HepG2 (cell line): ENCODE data around the gene N4BP2L1. TPM values are rescaled to one million over a fixed set of nuclear protein-coding genes. Genes with fewer than 3 reads are reported as not detected.

ENCODE experiments used
- CHD4 ChIP-seq: fragments of 200-600 bp; sonication (generic); IDR thresholded peaks from 2 replicates; pipeline ENCODE4 v1.7.0; 2017; ENCODE audit warnings: mild to moderate bottlenecking, low read length, borderline replicate concordance
- CREM ChIP-seq, 2 experiments: sonication (generic) in 1 of 2; formaldehyde crosslinking in 1 of 2; IDR thresholded peaks; 2 replicates each; pipeline versions ENCODE4 v1.4.0 to v1.6.1; 2016 to 2020; ENCODE audit warnings: antibody characterized with exemption in 1 of 2, mild to moderate bottlenecking in 1 of 2, missing genetic modification reagents in 1 of 2
- DMAP1 ChIP-seq: IDR thresholded peaks from 2 replicates; pipeline ENCODE4 v1.6.1; 2016
- DR1 ChIP-seq: sonication (generic); formaldehyde crosslinking; IDR thresholded peaks from 2 replicates; pipeline ENCODE4 v1.8.0; 2021; ENCODE audit warnings: mild to moderate bottlenecking, missing genetic modification reagents, inconsistent platforms
- ETV5 ChIP-seq: IDR thresholded peaks from 2 replicates; pipeline ENCODE4 v1.6.1; 2018; ENCODE audit warnings: missing biosample characterization, missing genetic modification reagents, inconsistent platforms, borderline replicate concordance
- FOXA3 ChIP-seq: IDR thresholded peaks from 2 replicates; pipeline ENCODE4 v1.6.1; 2016; ENCODE audit warnings: missing genetic modification reagents, missing compliant biosample characterization
- HDAC2 ChIP-seq: sonication (generic); formaldehyde crosslinking; IDR thresholded peaks from 2 replicates; pipeline ENCODE4 v1.4.0; 2020; ENCODE audit warnings: missing genetic modification reagents
- JUND ChIP-seq: sonication (generic); formaldehyde crosslinking; IDR thresholded peaks from 2 replicates; pipeline ENCODE4 v1.8.0; 2022; ENCODE audit warnings: mild to moderate bottlenecking, missing genetic modification reagents
- KDM4B ChIP-seq: sonication (generic); formaldehyde crosslinking; IDR thresholded peaks from 2 replicates; pipeline ENCODE4 v1.4.0; 2020; ENCODE audit warnings: missing genetic modification reagents
- MEF2D ChIP-seq: sonication (generic); formaldehyde crosslinking; IDR thresholded peaks from 2 replicates; pipeline ENCODE4 v1.5.1; 2020; ENCODE audit warnings: mild to moderate bottlenecking, missing genetic modification reagents
- NFYB ChIP-seq: sonication (generic); formaldehyde crosslinking; IDR thresholded peaks from 2 replicates; pipeline ENCODE4 v1.4.0; 2020; ENCODE audit warnings: missing genetic modification reagents
- RFX5 ChIP-seq: IDR thresholded peaks from 2 replicates; pipeline ENCODE4 v1.6.1; 2011; ENCODE audit warnings: low read depth, low read length, improper control_type of control experiment
- SIN3A ChIP-seq: IDR thresholded peaks from 2 replicates; pipeline ENCODE4 v1.6.1; 2011; ENCODE audit warnings: low read depth, mild to moderate bottlenecking, control low read depth, low read length, borderline replicate concordance
- SNAI1 ChIP-seq: sonication (generic); formaldehyde crosslinking; IDR thresholded peaks from 2 replicates; pipeline ENCODE4 v1.5.0; 2020; ENCODE audit warnings: mild to moderate bottlenecking, missing genetic modification reagents, borderline replicate concordance
- ZBTB3 ChIP-seq: sonication (generic); formaldehyde crosslinking; IDR thresholded peaks from 2 replicates; pipeline ENCODE4 v1.4.0; 2020; ENCODE audit warnings: low read depth, mild to moderate bottlenecking, moderate library complexity, missing genetic modification reagents, borderline replicate concordance
- ZFP36 ChIP-seq: fragments of 150-350 bp; IDR thresholded peaks from 2 replicates; pipeline ENCODE4 v1.6.1; 2018; ENCODE audit warnings: borderline replicate concordance, low read length, low read depth; ENCODE audit not compliant: partially characterized antibody
- ZNF329 ChIP-seq: sonication (generic); formaldehyde crosslinking; IDR thresholded peaks from 2 replicates; pipeline ENCODE4 v1.9.0; 2021; ENCODE audit warnings: low read depth, mild to moderate bottlenecking, missing genetic modification reagents
- ZNF343 ChIP-seq: sonication (generic); formaldehyde crosslinking; IDR thresholded peaks from 2 replicates; pipeline ENCODE4 v1.4.0; 2020; ENCODE audit warnings: mild to moderate bottlenecking, missing genetic modification reagents
- ZNF350 ChIP-seq: sonication (generic); formaldehyde crosslinking; IDR thresholded peaks from 2 replicates; pipeline ENCODE4 v1.4.0; 2020; ENCODE audit warnings: mild to moderate bottlenecking, low read depth, missing genetic modification reagents, borderline replicate concordance
- ZNF510 ChIP-seq: sonication (generic); formaldehyde crosslinking; IDR thresholded peaks from 2 replicates; pipeline ENCODE4 v1.4.0; 2020; ENCODE audit warnings: low read depth, mild to moderate bottlenecking, missing genetic modification reagents
- ZNF775 ChIP-seq: sonication (generic); formaldehyde crosslinking; IDR thresholded peaks from 2 replicates; pipeline ENCODE4 v1.4.0; 2020; ENCODE audit warnings: missing genetic modification reagents, mild to moderate bottlenecking, moderate library complexity, borderline replicate concordance
- ZZZ3 ChIP-seq: sonication (generic); formaldehyde crosslinking; IDR thresholded peaks from 2 replicates; pipeline ENCODE4 v1.4.0; 2020; ENCODE audit warnings: missing genetic modification reagents, mild to moderate bottlenecking, borderline replicate concordance
- polyA plus RNA-seq, 8 experiments: library from polyadenylated mRNA; depleted of rRNA in 3 of 8; stranded (reverse) in 7 of 8; unstranded in 1 of 8; fragments of >200 nt; fragmentation: Illumina TruSeq in 4 of 8; extraction: Trizol in 4 of 8; gene quantifications; 2 replicates each; pipeline versions ENCODE4 v1.2.1 to v1.2.3, GENCODE V29; 2011 to 2016; ENCODE audit warnings: low read depth in 4 of 8, missing spikeins in 1 of 8, mixed read lengths in 1 of 8; ENCODE audit not compliant: insufficient read depth in 1 of 8
- total RNA-seq, 5 experiments: library from RNA; depleted of rRNA; stranded (reverse); fragments of >200 nt; fragmentation: Illumina TruSeq; extraction: Trizol; gene quantifications; 2 replicates each; pipeline ENCODE4 v1.2.3, GENCODE V29; 2016; ENCODE audit warnings: low read depth in 1 of 5
- TF ChIP-seq, protein P1 (sequence below): IDR thresholded peaks from 2 replicates; pipeline ENCODE4 v1.6.1; 2018; ENCODE audit warnings: missing genetic modification reagents
- TF ChIP-seq, protein P2 (sequence below): sonication (generic); formaldehyde crosslinking; IDR thresholded peaks from 2 replicates; pipeline ENCODE4 v1.4.0; 2020; ENCODE audit warnings: low read depth, mild to moderate bottlenecking, missing genetic modification reagents
- TF ChIP-seq, protein P3 (sequence below): sonication (generic); formaldehyde crosslinking; IDR thresholded peaks from 2 replicates; pipeline ENCODE4 v1.8.0; 2022; ENCODE audit warnings: missing genetic modification reagents, low read depth, mild to moderate bottlenecking, borderline replicate concordance
- TF ChIP-seq, protein P4 (sequence below): sonication (generic); formaldehyde crosslinking; IDR thresholded peaks from 2 replicates; pipeline ENCODE4 v1.9.0; 2021; ENCODE audit warnings: missing genetic modification reagents, mild to moderate bottlenecking, borderline replicate concordance

N4BP2L1 gene
- total and polyA plus RNA-seq, 2 of the 13 experiments (the other 11 are each of a cell fraction or from before 2014, with no cell fraction given): 13.2 to 34.5 TPM

DNA sequence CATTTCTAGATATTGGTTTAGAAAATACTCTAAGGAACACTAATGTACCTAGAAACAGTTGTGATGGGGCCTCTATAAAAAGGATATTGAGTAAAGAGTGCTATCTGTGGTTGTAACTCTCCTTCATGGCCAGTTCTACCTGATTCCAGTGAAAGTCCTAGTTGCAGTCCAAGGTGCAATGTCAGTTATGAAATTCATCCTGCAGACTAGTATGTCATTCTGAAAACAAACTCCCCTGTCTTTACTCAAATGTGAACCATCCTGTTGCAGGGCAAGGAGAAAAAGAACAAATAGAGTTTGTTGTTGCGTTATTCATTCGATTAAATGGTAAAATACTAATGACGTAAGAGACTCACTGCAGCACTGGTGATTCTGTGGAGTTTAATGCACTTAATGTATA lies 18.3 kb upstream of the N4BP2L1 start (continued):
- TF ChIP-seq, protein P1, sequence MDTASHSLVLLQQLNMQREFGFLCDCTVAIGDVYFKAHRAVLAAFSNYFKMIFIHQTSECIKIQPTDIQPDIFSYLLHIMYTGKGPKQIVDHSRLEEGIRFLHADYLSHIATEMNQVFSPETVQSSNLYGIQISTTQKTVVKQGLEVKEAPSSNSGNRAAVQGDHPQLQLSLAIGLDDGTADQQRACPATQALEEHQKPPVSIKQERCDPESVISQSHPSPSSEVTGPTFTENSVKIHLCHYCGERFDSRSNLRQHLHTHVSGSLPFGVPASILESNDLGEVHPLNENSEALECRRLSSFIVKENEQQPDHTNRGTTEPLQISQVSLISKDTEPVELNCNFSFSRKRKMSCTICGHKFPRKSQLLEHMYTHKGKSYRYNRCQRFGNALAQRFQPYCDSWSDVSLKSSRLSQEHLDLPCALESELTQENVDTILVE (CRISPR knock-in tag): no peak
- TF ChIP-seq KDM4B (CRISPR knock-in tag) (no peak), ZZZ3 (no peak), ZNF343 (CRISPR knock-in tag) (no peak), JUND (peak; percentile 38; the same call in 1 of the 2 replicates), SNAI1 (CRISPR knock-in tag) (no peak), ZFP36 (no peak), HDAC2 (peak; percentile 75), CREM (IDR thresholded peaks at IDR 0.05) (peak; percentile 51; the same call in 1 of the 2 replicates), CREM (CRISPR knock-in tag; IDR thresholded peaks at IDR 0.05) (no peak), DMAP1 (no peak), ZNF350 (no peak), RFX5 (no peak), ZNF329 (CRISPR knock-in tag) (no peak), ZNF775 (no peak), CHD4 (no peak), NFYB (CRISPR knock-in tag) (no peak), ZBTB3 (CRISPR knock-in tag) (no peak), FOXA3 (CRISPR knock-in tag) (peak; percentile 59), ZNF510 (no peak), MEF2D (CRISPR knock-in tag) (no peak), SIN3A (no peak), DR1 (CRISPR knock-in tag) (no peak), ETV5 (CRISPR knock-in tag) (peak; percentile 39; the same call in 1 of the 2 replicates)
- TF ChIP-seq, protein P2, sequence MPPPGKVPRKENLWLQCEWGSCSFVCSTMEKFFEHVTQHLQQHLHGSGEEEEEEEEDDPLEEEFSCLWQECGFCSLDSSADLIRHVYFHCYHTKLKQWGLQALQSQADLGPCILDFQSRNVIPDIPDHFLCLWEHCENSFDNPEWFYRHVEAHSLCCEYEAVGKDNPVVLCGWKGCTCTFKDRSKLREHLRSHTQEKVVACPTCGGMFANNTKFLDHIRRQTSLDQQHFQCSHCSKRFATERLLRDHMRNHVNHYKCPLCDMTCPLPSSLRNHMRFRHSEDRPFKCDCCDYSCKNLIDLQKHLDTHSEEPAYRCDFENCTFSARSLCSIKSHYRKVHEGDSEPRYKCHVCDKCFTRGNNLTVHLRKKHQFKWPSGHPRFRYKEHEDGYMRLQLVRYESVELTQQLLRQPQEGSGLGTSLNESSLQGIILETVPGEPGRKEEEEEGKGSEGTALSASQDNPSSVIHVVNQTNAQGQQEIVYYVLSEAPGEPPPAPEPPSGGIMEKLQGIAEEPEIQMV (CRISPR knock-in tag): no peak
- TF ChIP-seq, protein P3, sequence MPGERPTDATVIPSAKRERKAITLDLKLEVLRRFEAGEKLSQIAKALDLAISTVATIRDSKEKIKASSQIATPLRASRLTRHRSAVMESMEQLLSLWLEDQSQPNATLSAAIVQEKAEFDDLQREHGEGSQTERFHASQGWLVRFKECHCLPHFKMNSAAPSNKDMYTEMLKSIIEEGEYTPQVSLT (CRISPR knock-in tag): no peak
- TF ChIP-seq, protein P4, sequence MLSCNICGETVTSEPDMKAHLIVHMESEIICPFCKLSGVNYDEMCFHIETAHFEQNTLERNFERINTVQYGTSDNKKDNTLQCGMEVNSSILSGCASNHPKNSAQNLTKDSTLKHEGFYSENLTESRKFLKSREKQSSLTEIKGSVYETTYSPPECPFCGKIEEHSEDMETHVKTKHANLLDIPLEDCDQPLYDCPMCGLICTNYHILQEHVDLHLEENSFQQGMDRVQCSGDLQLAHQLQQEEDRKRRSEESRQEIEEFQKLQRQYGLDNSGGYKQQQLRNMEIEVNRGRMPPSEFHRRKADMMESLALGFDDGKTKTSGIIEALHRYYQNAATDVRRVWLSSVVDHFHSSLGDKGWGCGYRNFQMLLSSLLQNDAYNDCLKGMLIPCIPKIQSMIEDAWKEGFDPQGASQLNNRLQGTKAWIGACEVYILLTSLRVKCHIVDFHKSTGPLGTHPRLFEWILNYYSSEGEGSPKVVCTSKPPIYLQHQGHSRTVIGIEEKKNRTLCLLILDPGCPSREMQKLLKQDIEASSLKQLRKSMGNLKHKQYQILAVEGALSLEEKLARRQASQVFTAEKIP: no peak
